NCI-H2029 treated with DMSO at 0.1 percent for 48 hours (cell line): ENCODE data around the gene TM7SF2.

Source experiments
- DNase-seq: peaks from one replicate; lab custom pipeline; 2025; lab: John Stamatoyannopoulos, UW

TM7SF2 gene

GRCh38 chr11:65111744-65112545, at the start of gene TM7SF2:
TM7SF2 (plus strand) TSS chr11:65111872; CDS start chr11:65112016, 144 bp downstream.
- DNase-seq = peak; percentile 57

- no peak for DNase-seq
Measured at GRCh38 chr11:65063532-65063931, 48.1 kb upstream of the TM7SF2 start.

- DNase-seq = no peak
Measured at GRCh38 chr11:65064847-65065240, 46.8 kb upstream of the TM7SF2 start.

GRCh38 chr11:65065851-65066250, 45.8 kb upstream of the TM7SF2 start:
- no peak for DNase-seq

- DNase-seq = no peak
Measured at GRCh38 chr11:65066315-65066714, 45.4 kb upstream of the TM7SF2 start.

GRCh38 chr11:65066805-65067291, 44.8 kb upstream of the TM7SF2 start:
- DNase-seq = no peak

- no peak for DNase-seq
Measured at GRCh38 chr11:65067446-65067845, 44.2 kb upstream of the TM7SF2 start.

- no peak for DNase-seq
Measured at GRCh38 chr11:65069217-65069616, 42.5 kb upstream of the TM7SF2 start.

GRCh38 chr11:65071907-65072630, 39.6 kb upstream of the TM7SF2 start:
- no peak for DNase-seq

GRCh38 chr11:65072631-65072966, 39.1 kb upstream of the TM7SF2 start:
- DNase-seq = no peak

- no peak for DNase-seq
Measured at GRCh38 chr11:65077451-65077850, 34.2 kb upstream of the TM7SF2 start.

- DNase-seq = peak; percentile 1
Measured at GRCh38 chr11:65078151-65078550, 33.5 kb upstream of the TM7SF2 start.

GRCh38 chr11:65078786-65079342, 32.8 kb upstream of the TM7SF2 start:
- DNase-seq = no peak

- DNase-seq = no peak
Measured at GRCh38 chr11:65083134-65083833, 28.4 kb upstream of the TM7SF2 start.

- peak; percentile 90 for DNase-seq
Measured at GRCh38 chr11:65083834-65084597, 27.7 kb upstream of the TM7SF2 start, which contains the start of the genes CDCA5 and ZFPL1. CDCA5 (minus strand) TSS chr11:65084040; CDS start chr11:65083978, 62 bp downstream. ZFPL1 (plus strand) TSS chr11:65084222; CDS start chr11:65084699, 477 bp downstream.

- DNase-seq = no peak
Measured at GRCh38 chr11:65084598-65085375, 26.9 kb upstream of the TM7SF2 start.

GRCh38 chr11:65085446-65085845, 26.2 kb upstream of the TM7SF2 start:
- no peak for DNase-seq

GRCh38 chr11:65086809-65087208, 24.9 kb upstream of the TM7SF2 start:
- DNase-seq = no peak

- no peak for DNase-seq
Measured at GRCh38 chr11:65087216-65087615, 24.5 kb upstream of the TM7SF2 start.

- DNase-seq = no peak
Measured at GRCh38 chr11:65087827-65088226, 23.8 kb upstream of the TM7SF2 start.

- DNase-seq = no peak
Measured at GRCh38 chr11:65089621-65090020, 22.1 kb upstream of the TM7SF2 start.
